Common myeloid progenitor, CD34-positive (primary cell): ENCODE measurements around the gene ZBTB44.

Experiments
- CTCF ChIA-PET: fragments of 350-600 bp; sonication (Branson Sonifier 250); formaldehyde crosslinking; loops from one replicate; lab custom pipeline; 2021; ENCODE audit warnings: antibody characterized with exemption; lab: Charles Lee
- POLR2A ChIA-PET: fragments of 350-600 bp; sonication (Branson Sonifier 250); formaldehyde crosslinking; loops from one replicate; lab custom pipeline; 2021; ENCODE audit warnings: antibody characterized with exemption; lab: Charles Lee
- DNase-seq, 3 donors: peaks; one replicate each; pipeline versions ENCODE4 v3.0.0 to v3.0.0-alpha.2; 2013
- H3K27ac ChIP-seq, 2 experiments: 1 replicate in 1 of 2; 2 replicates in 1 of 2; pipeline ENCODE4 v1.7.0; 2013; ENCODE audit warnings: inconsistent platforms in 2 of 2, low read length in 2 of 2, mild to moderate bottlenecking in 2 of 2, low read depth in 1 of 2, moderate library complexity in 1 of 2; ENCODE audit not compliant: severe bottlenecking in 2 of 2, insufficient read depth in 1 of 2, poor library complexity in 1 of 2
- H3K27me3 ChIP-seq, 5 experiments: replicated peaks in 2 of 5; 1 replicate in 3 of 5; 2 replicates in 2 of 5; pipeline versions ENCODE4 v1.6.1 to v1.7.0; 2013; ENCODE audit warnings: low read length in 4 of 5, mild to moderate bottlenecking in 2 of 5, moderate library complexity in 2 of 5, inconsistent platforms in 1 of 5; ENCODE audit not compliant: insufficient read depth in 5 of 5, control insufficient read depth in 4 of 5
- H3K36me3 ChIP-seq, 4 experiments: 1 replicate in 2 of 4; 2 replicates in 2 of 4; pipeline versions ENCODE4 v1.6.1 to v1.7.0; 2013; ENCODE audit warnings: low read length in 3 of 4, control low read depth in 1 of 4, mild to moderate bottlenecking in 1 of 4; ENCODE audit not compliant: control insufficient read depth in 4 of 4, insufficient read depth in 4 of 4
- H3K4me1 ChIP-seq, 4 experiments: 1 replicate in 3 of 4; 2 replicates in 1 of 4; pipeline versions ENCODE4 v1.6.1 to v1.7.1; 2013; ENCODE audit warnings: low read length in 3 of 4, mild to moderate bottlenecking in 3 of 4, control low read depth in 1 of 4, inconsistent platforms in 1 of 4, moderate library complexity in 1 of 4; ENCODE audit not compliant: control insufficient read depth in 4 of 4, insufficient read depth in 4 of 4; ENCODE audit errors: control extremely low read depth in 1 of 4
- H3K4me3 ChIP-seq, 7 experiments: 1 replicate in 4 of 7; 2 replicates in 3 of 7; pipeline versions ENCODE4 v1.5.1 to v1.7.0; 2013; ENCODE audit warnings: mild to moderate bottlenecking in 7 of 7, low read length in 6 of 7, moderate library complexity in 6 of 7, inconsistent platforms in 2 of 7, low read depth in 2 of 7, control low read depth in 1 of 7; ENCODE audit not compliant: insufficient read depth in 4 of 7, control insufficient read depth in 1 of 7; ENCODE audit errors: extremely low read depth in 1 of 7
- H3K9me3 ChIP-seq, 5 experiments: 1 replicate in 4 of 5; 2 replicates in 1 of 5; pipeline versions ENCODE4 v1.6.1 to v1.7.1; 2013; ENCODE audit warnings: low read length in 4 of 5, mild to moderate bottlenecking in 2 of 5, inconsistent platforms in 1 of 5, low read depth in 1 of 5, moderate library complexity in 1 of 5; ENCODE audit not compliant: control insufficient read depth in 4 of 5, insufficient read depth in 2 of 5; ENCODE audit errors: control extremely low read depth in 1 of 5
- WGBS: methylation state at CpG from one replicate; pipeline ENCODE4 v1.1.5; 2013; ENCODE audit not compliant: insufficient coverage; 5-methylcytosine and 5-hydroxymethylcytosine counted together

ZBTB44 gene

DNA sequence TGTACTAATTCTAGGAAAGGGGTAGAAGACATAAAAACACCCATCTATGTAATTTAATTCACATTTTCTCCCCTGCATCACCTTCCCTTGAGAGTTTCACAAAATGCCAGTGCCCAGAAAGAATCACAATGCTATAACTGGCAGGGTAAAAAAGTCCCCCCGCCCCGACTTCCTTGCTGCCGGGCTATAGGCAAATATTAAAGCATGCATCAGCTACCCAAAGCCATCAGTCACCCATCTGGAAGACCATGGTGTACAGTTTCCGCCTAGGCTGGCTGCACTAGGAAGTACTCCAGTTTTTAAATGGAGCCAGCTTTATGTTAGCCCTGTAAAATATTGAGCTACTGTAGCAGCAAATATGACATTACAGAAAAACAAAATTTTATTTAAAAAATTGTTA, 87.3 kb downstream of the ZBTB44 start:
- H3K27me3 ChIP-seq: no peaks in the 10 kb centered on the region
- H3K4me1 ChIP-seq: no peaks in the 10 kb centered on the region
- WGBS: 100% methylated on average over 3 of the region's 4 CpGs
- peaks cover 0 to 9% (median 4%) of the 10 kb centered on the region in 4 experiments for H3K36me3 ChIP-seq
- no peaks in the 10 kb centered on the region for H3K9me3 ChIP-seq
- no peak overlapping the region for H3K27ac ChIP-seq
- ChIA-PET POLR2A (no interaction called here), CTCF (interaction anchor here (1.0 to 1.4 kb wide), 2 partner anchors 14 to 77 kb away, joined by 3 to 4 read pairs; no protein-coding TSS in a partner anchor)
- no peak for DNase-seq
- no peak overlapping the region for H3K4me3 ChIP-seq

DNA sequence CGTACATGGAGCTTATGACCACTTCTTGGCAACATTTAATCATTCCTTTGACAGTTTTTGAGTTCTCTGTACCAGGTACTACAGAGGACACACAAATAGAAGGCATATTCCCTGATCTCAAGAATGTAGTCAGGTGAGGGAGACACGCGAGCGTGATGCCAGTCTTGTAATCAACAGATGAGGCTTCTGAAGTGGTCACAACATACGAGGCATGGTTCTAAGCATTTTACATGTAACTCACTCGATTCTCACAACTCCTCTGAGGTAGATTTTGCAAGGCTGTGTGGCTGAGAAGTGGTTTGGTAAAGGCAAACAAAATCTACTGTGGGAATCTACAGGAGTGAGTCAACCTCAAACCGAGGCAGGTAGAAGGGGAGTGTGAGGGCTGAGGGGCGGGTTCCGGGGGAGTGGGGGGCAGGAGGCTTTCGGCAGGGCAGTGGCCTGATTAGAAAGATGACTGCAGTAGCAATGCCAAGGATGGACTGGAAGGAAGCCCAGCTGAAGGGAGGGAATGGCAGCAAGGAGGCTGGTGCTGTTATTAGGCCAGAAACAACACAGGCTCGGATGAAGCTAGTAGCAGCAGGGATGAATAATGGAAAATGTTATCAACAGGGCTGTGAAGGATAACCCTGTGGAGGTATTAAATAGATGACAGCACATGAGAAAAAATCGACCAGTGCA, 91.3 kb downstream of the ZBTB44 start:
- Histone ChIP-seq H3K4me1 (no peaks in the 10 kb centered on the region), H3K27me3 (no peaks in the 10 kb centered on the region), H3K36me3 (peaks cover 0 to 3% (median 1%) of the 10 kb centered on the region in 4 experiments), H3K4me3 (no peak overlapping the region), H3K27ac (no peak overlapping the region), H3K9me3 (no peaks in the 10 kb centered on the region)
- ChIA-PET POLR2A (no interaction called here), CTCF (interaction anchor here (2.9 kb wide), 1 partner anchor 11 kb away, joined by 10 read pairs; no protein-coding TSS in a partner anchor)
- DNase-seq: no peak
- WGBS: 97% methylated on average over 9 of the region's 12 CpGs

DNA sequence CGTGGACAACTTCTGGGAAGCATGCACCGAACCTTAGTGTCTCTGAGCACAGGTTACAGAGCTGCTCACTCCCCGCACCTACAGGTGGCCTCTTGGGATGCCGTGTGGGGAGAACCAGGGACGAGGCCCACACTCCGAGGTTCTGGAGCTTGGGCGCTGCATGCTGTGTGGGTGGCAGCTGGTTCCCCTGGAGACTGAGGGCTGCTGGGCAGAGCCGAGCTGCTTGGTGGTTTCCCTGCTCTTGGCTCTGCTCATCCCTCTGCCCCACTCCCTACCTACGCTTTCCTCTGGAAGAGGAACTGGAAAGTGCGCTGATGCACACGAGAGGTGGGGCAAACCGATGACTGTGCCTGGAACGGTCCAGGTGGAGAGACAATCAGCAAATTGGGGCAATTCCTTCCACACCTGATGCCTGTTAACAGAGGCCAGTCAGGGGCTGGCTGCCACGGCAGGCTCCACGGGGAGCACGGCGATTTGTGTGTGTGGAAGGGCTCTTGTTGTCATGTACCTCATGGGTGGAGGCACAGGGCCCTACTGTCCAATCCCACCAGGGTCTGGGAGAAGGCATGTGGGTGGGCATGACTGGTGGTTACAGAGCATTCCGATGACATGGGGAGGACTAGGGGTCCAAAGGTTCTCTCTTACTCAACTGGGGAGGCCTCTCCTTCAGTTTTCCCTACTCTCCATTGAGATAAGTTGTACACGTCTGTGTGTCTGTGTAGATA, 94.2 kb downstream of the ZBTB44 start:
- Histone ChIP-seq H3K4me3 (no peak overlapping the region), H3K4me1 (no peaks in the 10 kb centered on the region), H3K27ac (no peak overlapping the region), H3K36me3 (no peaks in the 10 kb centered on the region), H3K9me3 (no peaks in the 10 kb centered on the region), H3K27me3 (no peaks in the 10 kb centered on the region)
- DNase-seq: no peak
- POLR2A ChIA-PET: no interaction called here
- CTCF ChIA-PET: no interaction called here
- 96% methylated on average over 16 of the region's 19 CpGs for WGBS

DNA sequence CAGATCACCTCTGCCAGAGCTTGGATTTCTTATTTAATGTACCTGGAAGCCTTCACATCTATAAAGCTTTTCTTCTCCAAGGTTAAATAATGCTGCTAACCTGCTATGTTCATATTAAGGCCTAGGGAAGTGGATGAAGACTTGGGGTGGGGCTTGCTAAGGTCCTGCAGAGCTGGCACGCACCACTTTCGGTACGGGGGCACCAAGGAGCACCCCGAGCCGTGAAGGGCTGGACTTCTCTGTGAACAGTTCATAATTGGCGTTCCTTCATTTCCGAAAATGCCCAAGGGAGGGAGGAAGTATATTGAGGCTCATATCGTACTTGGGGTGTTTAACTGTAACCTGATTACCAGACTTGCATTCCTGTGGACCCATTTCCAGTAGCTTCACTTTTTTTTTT, 95.6 kb downstream of the ZBTB44 start:
- POLR2A ChIA-PET: no interaction called here
- no peaks in the 10 kb centered on the region for H3K4me1 ChIP-seq
- DNase-seq: no peak
- CTCF ChIA-PET: no interaction called here
- H3K4me3 ChIP-seq: no peak overlapping the region
- H3K36me3 ChIP-seq: no peaks in the 10 kb centered on the region
- H3K9me3 ChIP-seq: no peaks in the 10 kb centered on the region
- H3K27ac ChIP-seq: no peak overlapping the region
- H3K27me3 ChIP-seq: peaks cover 0 to 3% (median 0%) of the 10 kb centered on the region in 5 experiments
- 96% methylated on average over 7 of the region's 8 CpGs for WGBS

DNA sequence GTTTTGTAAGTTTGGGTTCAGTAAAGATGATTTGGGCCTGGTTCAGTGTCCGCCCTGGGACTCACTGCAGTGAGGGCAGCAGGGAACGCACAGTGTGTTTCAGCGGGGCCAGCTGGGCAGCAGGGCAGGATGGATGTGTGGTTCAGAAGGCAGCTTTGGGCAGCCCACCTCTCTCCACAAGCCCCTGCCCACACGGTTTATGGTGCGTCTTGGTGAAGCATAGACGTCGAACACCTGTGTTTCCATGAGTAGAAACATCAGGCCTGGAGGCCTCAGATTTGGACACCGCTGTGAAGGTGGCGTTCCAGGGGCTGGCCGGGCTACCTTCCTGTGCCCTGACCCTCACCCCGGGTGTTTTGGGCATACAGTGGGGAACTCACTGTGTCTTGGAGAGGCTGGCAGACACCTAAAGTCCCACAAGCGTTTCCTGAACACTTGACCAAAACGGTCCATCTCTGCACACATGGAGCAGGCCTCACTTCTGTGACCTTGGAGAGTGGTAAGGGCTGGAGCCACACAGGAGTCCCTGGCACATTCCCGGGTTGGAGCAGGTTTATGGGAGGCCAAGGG, 96.1 kb downstream of the ZBTB44 start:
- Histone ChIP-seq H3K36me3 (no peaks in the 10 kb centered on the region), H3K4me3 (no peak overlapping the region), H3K27ac (no peak overlapping the region), H3K9me3 (no peaks in the 10 kb centered on the region), H3K27me3 (peaks cover 0 to 6% (median 0%) of the 10 kb centered on the region in 5 experiments), H3K4me1 (no peaks in the 10 kb centered on the region)
- 97% methylated on average over 13 of the region's 14 CpGs for WGBS
- CTCF ChIA-PET: no interaction called here
- POLR2A ChIA-PET: no interaction called here
- no peak for DNase-seq

DNA sequence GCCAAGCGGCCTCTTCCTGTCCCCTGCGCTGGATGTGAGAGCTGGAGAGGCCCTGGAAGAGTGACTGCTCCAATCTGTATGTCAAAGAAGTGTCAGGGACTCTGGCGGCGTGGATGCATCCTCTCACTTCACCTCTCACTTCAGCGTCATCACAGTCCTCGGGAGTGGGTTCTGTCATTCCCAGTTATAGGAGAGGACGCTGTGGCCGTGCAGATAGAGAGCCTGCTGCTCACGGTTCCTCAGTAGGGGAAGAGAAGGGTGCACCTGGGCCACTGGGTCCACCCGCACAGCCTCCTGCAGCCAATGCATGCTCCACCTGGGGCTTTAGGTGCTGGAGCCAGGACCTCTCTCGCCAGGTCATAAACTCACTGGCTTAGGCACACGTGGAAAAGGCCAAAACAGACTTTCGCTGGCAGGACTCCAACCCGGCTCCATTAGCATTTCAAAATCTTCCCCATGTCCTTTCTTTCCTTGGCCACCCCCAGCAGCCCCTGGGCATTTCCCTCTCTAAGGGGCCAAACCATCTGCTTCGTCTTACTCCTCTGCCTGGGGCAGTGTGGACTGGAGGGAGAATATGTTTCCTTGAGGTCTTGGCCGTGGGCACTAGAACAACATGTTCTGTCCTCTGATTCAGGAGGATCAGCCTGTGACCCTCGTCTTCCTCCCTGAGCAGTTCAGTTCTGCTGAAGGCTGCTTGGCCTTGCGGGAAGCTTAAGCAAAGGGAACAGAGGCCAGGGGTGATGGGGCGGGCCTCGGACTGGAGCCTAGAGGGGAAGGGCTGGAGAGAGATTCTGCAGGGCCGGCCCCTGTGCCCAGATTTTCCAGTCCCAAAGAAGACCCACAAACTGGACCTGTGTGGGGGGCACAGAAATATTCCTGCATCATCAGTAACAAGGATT, 97.3 kb downstream of the ZBTB44 start:
- no peaks in the 10 kb centered on the region for H3K9me3 ChIP-seq
- peaks cover 0 to 3% (median 1%) of the 10 kb centered on the region in 4 experiments for H3K4me1 ChIP-seq
- H3K27me3 ChIP-seq: peaks cover 0 to 6% (median 0%) of the 10 kb centered on the region in 5 experiments
- no peak overlapping the region for H3K4me3 ChIP-seq
- H3K36me3 ChIP-seq: no peaks in the 10 kb centered on the region
- ChIA-PET CTCF (interaction anchor here (1.3 kb wide), 1 partner anchor 71 kb away, joined by 3 read pairs; no protein-coding TSS in a partner anchor), POLR2A (no interaction called here)
- no peak for DNase-seq
- no peak overlapping the region for H3K27ac ChIP-seq
- 91% methylated on average over 18 of the region's 21 CpGs for WGBS
